Measurements from ENCODE around the gene PBX1.

PBX1 gene

DNA sequence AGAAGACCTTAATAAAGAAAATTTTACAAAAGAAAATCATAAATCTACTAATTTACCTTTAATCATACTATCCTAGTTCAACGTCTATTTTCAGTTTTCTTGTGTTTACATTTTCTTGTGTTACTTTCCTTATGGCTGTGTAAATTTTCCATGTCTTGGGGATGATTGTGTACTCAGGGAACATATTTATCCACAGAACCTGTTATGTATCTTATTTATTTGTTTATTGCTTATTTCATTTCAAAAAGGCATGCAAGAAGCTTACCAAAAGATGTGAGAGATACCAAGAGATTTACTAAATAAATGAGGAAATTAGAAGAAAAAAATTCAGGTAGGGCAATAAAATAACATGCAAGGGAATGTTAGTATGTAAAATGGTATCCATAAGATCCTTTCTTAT, 22.8 kb downstream of the PBX1 start:
- Histone ChIP-seq H3K36me3 (ENCODE audit: insufficient read depth, low read length) (peaks cover 12% of the 10 kb centered on the region), H3K9me3 (ENCODE audit: low read length) (no peaks in the 10 kb centered on the region), H3K4me1 (ENCODE audit: insufficient read depth, low read length) (peaks cover 78% of the 10 kb centered on the region), H3K4me3 (ENCODE audit: low read depth in 1 of 2, low read length in 2 of 2) (no peak overlapping the region), H3K27ac (ENCODE audit: low read depth, low read length) (no peak overlapping the region), H3K9ac (ENCODE audit: low read length) (no peak overlapping the region), H3K27me3 (ENCODE audit: control insufficient read depth in 1 of 2, insufficient read depth in 2 of 2, low read length in 2 of 2) (no peaks in the 10 kb centered on the region)

DNA sequence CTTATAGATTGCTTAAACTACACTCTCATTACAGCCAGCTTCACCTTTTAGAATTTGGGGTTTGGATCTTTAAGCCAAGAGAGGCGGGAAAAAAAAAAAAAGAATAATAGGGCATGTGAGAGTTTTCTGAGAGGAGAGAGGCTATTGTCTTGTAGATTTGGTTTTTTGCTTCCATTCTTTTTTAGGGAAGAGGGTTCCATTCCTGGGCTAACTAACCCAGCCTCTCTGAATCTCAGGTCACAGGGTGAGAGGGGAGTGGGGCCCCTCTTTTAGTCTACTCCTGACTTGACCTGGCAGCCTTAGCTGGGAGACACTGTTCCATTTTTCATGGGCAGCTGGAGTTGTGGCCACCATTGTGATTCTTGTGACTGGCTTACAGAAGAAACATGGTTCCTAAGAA, 24.2 kb downstream of the PBX1 start:
- Histone ChIP-seq H3K9ac (ENCODE audit: low read length) (no peak overlapping the region), H3K36me3 (ENCODE audit: insufficient read depth, low read length) (peaks cover 12% of the 10 kb centered on the region), H3K27me3 (ENCODE audit: control insufficient read depth in 1 of 2, insufficient read depth in 2 of 2, low read length in 2 of 2) (no peaks in the 10 kb centered on the region), H3K4me1 (ENCODE audit: insufficient read depth, low read length) (peaks cover 81% of the 10 kb centered on the region), H3K9me3 (ENCODE audit: low read length) (no peaks in the 10 kb centered on the region), H3K27ac (ENCODE audit: low read depth, low read length) (no peak overlapping the region), H3K4me3 (ENCODE audit: low read depth in 1 of 2, low read length in 2 of 2) (no peak overlapping the region)

DNA sequence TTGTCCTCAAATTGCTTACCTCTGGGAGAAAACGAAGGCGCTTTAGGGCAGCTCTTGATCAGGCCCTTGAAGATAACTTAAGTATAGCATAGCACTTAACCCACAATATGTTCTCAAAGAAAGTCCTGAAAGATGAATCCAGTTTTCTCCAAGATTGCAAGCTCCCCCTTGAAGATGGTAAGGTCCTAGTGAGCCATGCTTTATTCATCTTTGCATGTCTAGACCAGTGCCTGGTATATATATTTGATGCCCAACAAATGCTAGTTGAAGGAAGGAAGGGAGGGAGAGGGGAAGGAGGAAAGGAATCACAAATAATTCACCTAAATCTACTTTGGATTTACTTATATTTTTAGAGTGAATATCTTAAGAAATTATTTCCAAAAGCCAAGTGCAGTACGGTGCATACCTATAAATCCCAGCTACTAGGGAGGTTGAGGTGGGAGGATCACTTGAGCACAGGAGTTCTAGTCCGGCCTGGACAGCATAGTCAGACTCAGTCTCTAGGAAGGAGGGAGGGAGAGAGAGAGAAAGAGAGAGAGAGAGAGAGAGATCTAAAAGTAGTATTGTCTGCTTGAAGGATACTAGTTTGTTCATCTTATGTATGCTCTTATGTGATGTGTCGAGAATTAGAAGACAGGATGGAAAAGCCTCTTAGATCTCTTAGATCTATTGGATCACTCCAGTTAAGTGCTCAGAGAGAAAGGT, 25.0 kb downstream of the PBX1 start:
- Histone ChIP-seq H3K27ac (ENCODE audit: low read depth, low read length) (no peak overlapping the region), H3K4me3 (ENCODE audit: low read depth in 1 of 2, low read length in 2 of 2) (no peak overlapping the region), H3K36me3 (ENCODE audit: insufficient read depth, low read length) (peaks cover 6% of the 10 kb centered on the region), H3K9me3 (ENCODE audit: low read length) (no peaks in the 10 kb centered on the region), H3K27me3 (ENCODE audit: control insufficient read depth in 1 of 2, insufficient read depth in 2 of 2, low read length in 2 of 2) (no peaks in the 10 kb centered on the region), H3K9ac (ENCODE audit: low read length) (no peak overlapping the region), H3K4me1 (ENCODE audit: insufficient read depth, low read length) (peaks cover 74% of the 10 kb centered on the region)

DNA sequence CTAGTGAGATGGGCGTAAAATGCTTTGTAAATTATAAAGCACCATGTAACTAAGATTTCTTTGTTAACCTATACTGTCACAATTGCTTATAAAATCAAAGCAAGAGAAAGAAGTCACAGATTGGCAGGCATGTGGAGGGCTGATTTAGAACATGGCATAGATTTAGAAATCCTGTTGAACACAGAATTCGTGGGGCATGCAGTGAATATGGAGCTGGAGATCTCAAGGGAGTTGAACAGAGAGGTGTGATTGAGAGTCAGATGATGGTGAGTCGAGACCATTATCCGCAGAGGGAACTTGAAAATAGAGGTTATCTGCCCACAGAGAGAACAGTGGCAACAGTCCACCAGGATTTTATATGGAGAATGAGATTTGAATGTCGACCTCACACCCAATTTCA, 27.6 kb downstream of the PBX1 start:
- Histone ChIP-seq H3K9ac (ENCODE audit: low read length) (no peak overlapping the region), H3K27ac (ENCODE audit: low read depth, low read length) (peak overlapping the region; percentile 60), H3K27me3 (ENCODE audit: control insufficient read depth in 1 of 2, insufficient read depth in 2 of 2, low read length in 2 of 2) (no peaks in the 10 kb centered on the region), H3K9me3 (ENCODE audit: low read length) (no peaks in the 10 kb centered on the region), H3K4me3 (ENCODE audit: low read depth in 1 of 2, low read length in 2 of 2) (no peak overlapping the region), H3K36me3 (ENCODE audit: insufficient read depth, low read length) (no peaks in the 10 kb centered on the region), H3K4me1 (ENCODE audit: insufficient read depth, low read length) (peaks cover 84% of the 10 kb centered on the region)

DNA sequence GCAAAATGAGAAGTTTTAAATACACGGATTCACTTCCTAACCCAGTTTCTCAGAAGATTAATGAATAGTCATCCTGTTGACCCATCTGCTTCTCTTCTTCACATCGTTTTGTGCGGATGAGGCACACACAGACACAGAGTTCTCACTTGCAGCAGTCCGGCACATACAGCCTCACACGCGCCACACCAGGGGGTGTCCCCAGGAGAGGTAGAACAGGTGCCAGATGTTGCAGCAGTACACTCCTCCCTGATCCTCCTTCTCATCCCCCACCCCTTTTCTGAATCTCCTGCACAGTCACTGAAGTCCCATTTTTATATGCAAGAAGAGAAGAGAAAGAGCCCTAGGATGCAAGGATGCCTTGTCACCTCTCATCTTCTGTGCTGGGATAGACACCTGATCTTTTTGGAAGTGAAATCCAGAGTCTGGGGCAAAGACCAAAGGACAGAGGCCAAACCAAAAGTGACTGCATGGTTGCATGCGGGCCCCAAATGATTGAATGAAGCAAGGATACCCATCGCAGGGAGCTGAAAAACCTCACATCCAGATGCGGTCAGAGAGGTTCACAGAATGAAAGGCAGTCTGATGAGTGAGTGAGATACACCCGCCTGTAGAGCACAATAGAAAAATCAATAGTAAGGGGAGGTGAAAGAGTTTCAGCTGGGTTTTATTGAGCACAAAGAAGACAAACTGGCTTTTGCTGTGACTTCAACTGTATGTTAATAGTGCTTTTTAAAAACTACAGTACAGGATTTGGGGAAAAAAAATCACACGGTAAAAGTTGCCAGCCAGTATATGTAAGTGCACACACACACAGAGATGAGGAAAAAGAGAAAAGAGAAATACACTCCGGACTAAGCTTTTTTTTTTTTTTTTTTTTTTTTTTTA, 28.9 kb downstream of the PBX1 start:
- Histone ChIP-seq H3K4me3 (ENCODE audit: low read depth in 1 of 2, low read length in 2 of 2) (peak overlapping the region in 1 of 2 donors; percentile 50), H3K4me1 (ENCODE audit: insufficient read depth, low read length) (peaks cover 87% of the 10 kb centered on the region), H3K27ac (ENCODE audit: low read depth, low read length) (peak overlapping the region; percentile 72), H3K9ac (ENCODE audit: low read length) (no peak overlapping the region), H3K27me3 (ENCODE audit: control insufficient read depth in 1 of 2, insufficient read depth in 2 of 2, low read length in 2 of 2) (no peaks in the 10 kb centered on the region), H3K9me3 (ENCODE audit: low read length) (no peaks in the 10 kb centered on the region), H3K36me3 (ENCODE audit: insufficient read depth, low read length) (no peaks in the 10 kb centered on the region)

DNA sequence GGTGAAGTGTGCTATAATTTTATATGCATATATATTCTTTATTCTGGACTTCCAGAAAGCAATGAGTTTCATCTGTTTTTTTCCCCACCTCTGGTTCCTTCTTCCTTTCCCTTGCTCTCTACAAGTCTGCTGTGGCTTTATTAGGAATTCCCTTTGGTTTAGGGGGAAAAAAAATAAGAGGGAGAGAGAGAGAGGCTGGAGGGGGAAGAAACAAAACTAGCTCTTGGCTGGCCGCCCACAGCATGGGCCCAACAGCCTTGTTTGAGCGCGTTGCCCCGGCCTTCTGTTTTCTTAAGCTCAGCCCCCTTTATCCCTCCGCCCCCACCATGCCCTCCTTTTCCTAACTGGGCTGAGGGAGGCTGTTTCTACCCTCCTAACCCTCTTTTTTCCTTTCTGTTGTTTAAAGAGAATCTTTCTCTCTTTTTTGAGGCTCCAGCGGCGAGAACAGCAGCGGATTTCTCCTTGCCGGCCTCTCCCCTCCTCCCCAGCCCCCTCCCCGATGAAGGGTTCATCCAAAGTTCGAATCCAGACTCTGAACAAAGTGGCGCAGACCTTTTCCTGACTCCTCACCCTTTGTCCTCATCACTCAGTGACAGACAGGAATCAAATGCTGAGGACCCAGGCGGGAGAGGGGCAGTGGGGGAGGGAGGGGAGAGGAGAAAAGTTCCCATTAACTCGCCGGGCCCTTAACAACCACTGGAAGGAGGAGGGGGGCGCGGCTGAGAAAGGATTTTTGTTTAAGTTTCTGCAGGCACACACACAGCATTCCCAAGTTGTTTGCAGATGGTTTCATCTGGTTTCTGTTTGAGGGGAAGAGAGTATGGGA, 29.7 kb downstream of the PBX1 start:
- no peaks in the 10 kb centered on the region for H3K27me3 ChIP-seq (ENCODE audit: control insufficient read depth in 1 of 2, insufficient read depth in 2 of 2, low read length in 2 of 2)

DNA sequence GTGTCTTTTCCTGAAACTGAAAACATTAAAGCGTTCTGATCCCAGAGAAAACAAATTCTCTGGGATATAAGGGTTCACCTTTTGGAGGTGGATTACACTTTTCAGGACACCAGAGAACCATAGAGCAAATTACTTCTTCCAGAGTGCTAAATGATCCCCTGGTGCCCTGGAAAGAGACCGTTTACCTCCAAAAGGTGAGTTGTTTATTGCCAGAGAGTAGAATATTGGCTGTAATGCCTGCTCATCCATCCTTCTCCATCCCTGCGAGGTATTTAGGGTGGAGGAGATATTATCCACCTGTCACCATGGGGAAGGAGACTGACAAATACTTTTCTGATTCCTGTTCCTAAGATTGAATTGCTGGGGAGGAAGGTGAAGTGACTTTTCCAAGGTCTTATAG, 30.4 kb downstream of the PBX1 start:
- Histone ChIP-seq H3K4me1 (ENCODE audit: insufficient read depth, low read length) (peaks cover 75% of the 10 kb centered on the region), H3K27ac (ENCODE audit: low read depth, low read length) (peak overlapping the region; percentile 91), H3K9me3 (ENCODE audit: low read length) (no peaks in the 10 kb centered on the region), H3K36me3 (ENCODE audit: insufficient read depth, low read length) (no peaks in the 10 kb centered on the region), H3K9ac (ENCODE audit: low read length) (no peak overlapping the region), H3K4me3 (ENCODE audit: low read depth in 1 of 2, low read length in 2 of 2) (peak overlapping the region in 1 of 2 donors; percentile 0), H3K27me3 (ENCODE audit: control insufficient read depth in 1 of 2, insufficient read depth in 2 of 2, low read length in 2 of 2) (no peaks in the 10 kb centered on the region)

More for the DNA sequence above, 29.7 kb downstream of the PBX1 start:
- no peaks in the 10 kb centered on the region for H3K36me3 ChIP-seq (ENCODE audit: insufficient read depth, low read length)
- H3K4me3 ChIP-seq (ENCODE audit: low read depth in 1 of 2, low read length in 2 of 2), result peak overlapping the region; percentile 50 to 56
- peak overlapping the region; percentile 40 for H3K9ac ChIP-seq (ENCODE audit: low read length)
- peak overlapping the region; percentile 91 for H3K27ac ChIP-seq (ENCODE audit: low read depth, low read length)
- no peaks in the 10 kb centered on the region for H3K9me3 ChIP-seq (ENCODE audit: low read length)
- peaks cover 81% of the 10 kb centered on the region for H3K4me1 ChIP-seq (ENCODE audit: insufficient read depth, low read length)

DNA sequence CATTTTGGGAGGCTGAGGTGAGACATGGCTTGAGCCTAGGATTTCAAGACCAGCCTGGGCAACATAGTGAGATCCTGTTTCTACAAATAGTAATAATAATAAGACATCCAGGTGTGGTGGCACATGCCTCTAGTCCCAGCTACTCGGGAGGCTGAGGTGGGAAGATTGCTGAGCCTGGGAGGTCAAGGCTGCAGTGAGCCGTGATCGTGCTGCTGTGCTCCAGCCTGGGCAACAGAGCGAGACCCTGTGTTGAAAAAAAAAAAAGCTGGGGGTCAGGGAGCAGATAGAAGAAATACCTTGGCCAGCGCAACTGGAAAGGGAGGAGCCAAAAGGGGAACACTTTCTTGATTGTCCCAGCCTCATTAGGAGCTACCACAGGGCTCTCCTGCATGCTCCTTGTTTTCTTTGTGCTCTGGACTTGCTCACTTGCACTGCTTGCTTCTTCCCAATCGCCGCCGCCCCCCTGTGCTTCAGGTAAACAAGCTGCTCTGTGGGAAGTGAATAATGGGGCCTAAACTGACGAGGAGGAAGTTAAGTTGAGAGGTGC, 31.1 kb downstream of the PBX1 start:
- Histone ChIP-seq H3K9me3 (ENCODE audit: low read length) (no peaks in the 10 kb centered on the region), H3K4me1 (ENCODE audit: insufficient read depth, low read length) (peaks cover 73% of the 10 kb centered on the region), H3K27me3 (ENCODE audit: control insufficient read depth in 1 of 2, insufficient read depth in 2 of 2, low read length in 2 of 2) (no peaks in the 10 kb centered on the region), H3K27ac (ENCODE audit: low read depth, low read length) (peak overlapping the region; percentile 91), H3K36me3 (ENCODE audit: insufficient read depth, low read length) (no peaks in the 10 kb centered on the region), H3K4me3 (ENCODE audit: low read depth in 1 of 2, low read length in 2 of 2) (peak overlapping the region in 1 of 2 donors; percentile 0), H3K9ac (ENCODE audit: low read length) (no peak overlapping the region)

DNA sequence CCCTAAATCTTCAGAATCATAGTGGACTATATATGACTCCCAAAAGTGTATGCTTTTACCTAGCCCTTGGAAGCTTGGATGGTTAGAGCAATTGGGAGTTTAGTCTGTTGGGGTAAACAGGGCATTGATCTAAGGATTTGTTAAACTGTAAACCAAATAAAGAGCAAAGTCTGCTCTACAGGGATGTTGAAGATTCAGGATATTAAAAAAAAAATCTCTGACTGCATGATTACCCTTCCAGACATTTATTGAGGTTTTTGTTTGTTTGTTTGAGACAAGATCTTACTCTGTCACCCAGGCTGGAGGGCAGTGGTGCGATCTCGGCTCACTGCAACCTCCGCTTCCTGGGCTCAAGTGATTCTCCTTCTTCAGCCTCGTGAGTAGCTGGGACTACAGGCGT, 31.6 kb downstream of the PBX1 start:
- Histone ChIP-seq H3K9ac (ENCODE audit: low read length) (no peak overlapping the region), H3K36me3 (ENCODE audit: insufficient read depth, low read length) (no peaks in the 10 kb centered on the region), H3K27ac (ENCODE audit: low read depth, low read length) (peak overlapping the region; percentile 29), H3K27me3 (ENCODE audit: control insufficient read depth in 1 of 2, insufficient read depth in 2 of 2, low read length in 2 of 2) (no peaks in the 10 kb centered on the region), H3K9me3 (ENCODE audit: low read length) (no peaks in the 10 kb centered on the region), H3K4me1 (ENCODE audit: insufficient read depth, low read length) (peaks cover 73% of the 10 kb centered on the region), H3K4me3 (ENCODE audit: low read depth in 1 of 2, low read length in 2 of 2) (peak overlapping the region in 1 of 2 donors; percentile 0)

DNA sequence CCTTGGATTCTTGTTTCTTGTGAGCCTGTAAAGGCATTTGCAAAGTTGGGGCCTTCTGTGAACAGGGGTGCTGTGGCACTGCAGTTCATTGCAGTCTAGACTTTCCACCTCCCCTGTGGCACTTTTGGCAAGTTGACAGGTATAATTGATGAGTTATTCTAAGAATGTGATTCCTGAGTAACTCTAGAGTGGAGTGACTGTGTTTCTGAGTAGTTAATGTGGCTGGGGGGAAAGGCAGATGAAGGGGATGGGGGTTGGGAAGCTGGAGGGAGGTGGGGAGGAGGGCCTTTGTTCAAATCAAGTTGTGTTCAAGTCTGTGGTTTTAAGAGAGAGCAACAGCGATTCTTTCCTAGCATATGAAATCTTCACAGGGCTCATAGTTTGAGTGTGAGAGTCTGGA, 32.9 kb downstream of the PBX1 start:
- H3K4me1 ChIP-seq (ENCODE audit: insufficient read depth, low read length), result peaks cover 74% of the 10 kb centered on the region
- H3K36me3 ChIP-seq (ENCODE audit: insufficient read depth, low read length), result peaks cover under 1% of the 10 kb centered on the region
- no peak overlapping the region for H3K9ac ChIP-seq (ENCODE audit: low read length)
- no peak overlapping the region for H3K4me3 ChIP-seq (ENCODE audit: low read depth in 1 of 2, low read length in 2 of 2)
- H3K27me3 ChIP-seq (ENCODE audit: control insufficient read depth in 1 of 2, insufficient read depth in 2 of 2, low read length in 2 of 2), result no peaks in the 10 kb centered on the region
- peak overlapping the region; percentile 63 for H3K27ac ChIP-seq (ENCODE audit: low read depth, low read length)
- H3K9me3 ChIP-seq (ENCODE audit: low read length), result no peaks in the 10 kb centered on the region

DNA sequence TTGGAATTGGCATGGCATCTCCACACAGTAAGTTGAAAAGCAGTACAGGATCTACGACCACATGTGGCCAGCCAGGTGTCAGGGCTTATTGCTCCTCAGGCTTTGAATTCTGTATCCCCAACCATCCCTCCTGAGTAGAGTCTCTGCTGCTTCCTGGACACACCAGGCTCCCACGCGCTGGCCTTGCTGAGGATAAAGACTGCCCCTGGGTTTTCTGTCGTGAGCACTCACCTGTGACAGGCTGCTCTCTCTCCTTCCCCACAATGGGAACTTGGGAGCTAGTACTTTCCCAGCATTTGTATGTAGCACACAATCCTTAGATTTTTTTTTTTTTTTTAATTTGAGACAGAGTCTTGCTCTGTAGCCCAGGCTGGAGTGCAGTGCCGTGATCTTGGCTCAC, 33.6 kb downstream of the PBX1 start:
- Histone ChIP-seq H3K27ac (ENCODE audit: low read depth, low read length) (no peak overlapping the region), H3K4me3 (ENCODE audit: low read depth in 1 of 2, low read length in 2 of 2) (no peak overlapping the region)

More for the DNA sequence above, 33.6 kb downstream of the PBX1 start:
- H3K36me3 ChIP-seq (ENCODE audit: insufficient read depth, low read length), result peaks cover 4% of the 10 kb centered on the region
- no peaks in the 10 kb centered on the region for H3K9me3 ChIP-seq (ENCODE audit: low read length)
- peaks cover 69% of the 10 kb centered on the region for H3K4me1 ChIP-seq (ENCODE audit: insufficient read depth, low read length)
- no peak overlapping the region for H3K9ac ChIP-seq (ENCODE audit: low read length)
- H3K27me3 ChIP-seq (ENCODE audit: control insufficient read depth in 1 of 2, insufficient read depth in 2 of 2, low read length in 2 of 2), result no peaks in the 10 kb centered on the region
